ENCODE data around the gene CENPU. TPM values are rescaled to one million over a fixed set of nuclear protein-coding genes. Genes with fewer than 3 reads are reported as not detected.

The CENPU gene
- total RNA-seq, 1 donor from 2014 or later: 2.2 TPM

GRCh38 chr4:184649971-184650855 is 83.7 kb downstream of the CENPU start:
- DNase-seq (no peak), ATAC-seq (peak; percentile 7 to 28)
- no peak for TF ChIP-seq CTCF (IDR thresholded peaks at IDR 0.05)
- Histone ChIP-seq H3K9me3 (no peaks in the 10 kb centered on the region), H3K36me3 (no peaks in the 10 kb centered on the region), H3K27ac (peak overlapping the region; percentile 83), H3K27me3 (ENCODE audit: low read depth) (no peaks in the 10 kb centered on the region), H3K4me3 (peak overlapping the region; percentile 66), H3K4me1 (peaks cover 37% of the 10 kb centered on the region)
- intact Hi-C loops (cut with DNase I): no loop called here

GRCh38 chr4:184649026-184649970 is 84.6 kb downstream of the CENPU start, which contains the start of the genes CASP3 and PRIMPOL:
Gene CASP3, minus strand, starts transcription at chr4:184649447. Its CDS starts 10,994 bp downstream, at chr4:184638453.
Gene PRIMPOL, plus strand, starts transcription at chr4:184649738. Its CDS starts 7,403 bp downstream, at chr4:184657141.
- Histone ChIP-seq H3K36me3 (peaks cover 6% of the 10 kb centered on the region), H3K9me3 (no peaks in the 10 kb centered on the region), H3K4me3 (peak within 1 kb of the TSS; percentile 66), H3K4me1 (peaks cover 41% of the 10 kb centered on the region), H3K27ac (peak within 1 kb of the TSS; percentile 96), H3K27me3 (ENCODE audit: low read depth) (no peaks in the 10 kb centered on the region)
- DNase-seq (peak; percentile 98), ATAC-seq (peak; percentile 97 to 99)
- TF ChIP-seq CTCF (IDR thresholded peaks at IDR 0.05): peak; percentile 33
- intact Hi-C loops (cut with DNase I): no loop called here

GRCh38 chr4:184648313-184649025 is 85.4 kb downstream of the CENPU start:
- intact Hi-C loops (cut with DNase I): no loop called here
- Histone ChIP-seq H3K4me1 (peaks cover 41% of the 10 kb centered on the region), H3K27me3 (ENCODE audit: low read depth) (no peaks in the 10 kb centered on the region), H3K9me3 (no peaks in the 10 kb centered on the region), H3K27ac (peak overlapping the region; percentile 96), H3K4me3 (peak overlapping the region; percentile 66), H3K36me3 (peaks cover 10% of the 10 kb centered on the region)
- no peak for TF ChIP-seq CTCF (IDR thresholded peaks at IDR 0.05)
- peak; percentile 64 to 75 for ATAC-seq
- DNase-seq: peak; percentile 79

GRCh38 chr4:184648054-184648312 is 85.9 kb downstream of the CENPU start:
- DNase-seq: no peak
- no peak for TF ChIP-seq CTCF (IDR thresholded peaks at IDR 0.05)
- H3K4me3 ChIP-seq: peak overlapping the region; percentile 66
- no peaks in the 10 kb centered on the region for H3K27me3 ChIP-seq (ENCODE audit: low read depth)
- H3K36me3 ChIP-seq: peaks cover 10% of the 10 kb centered on the region
- no peak for ATAC-seq
- intact Hi-C loops (cut with DNase I): no loop called here
- H3K4me1 ChIP-seq: peaks cover 41% of the 10 kb centered on the region
- H3K9me3 ChIP-seq: no peaks in the 10 kb centered on the region
- peak overlapping the region; percentile 96 for H3K27ac ChIP-seq
